Measurements from ENCODE around the gene ARIH1.

Gene ARIH1

DNA sequence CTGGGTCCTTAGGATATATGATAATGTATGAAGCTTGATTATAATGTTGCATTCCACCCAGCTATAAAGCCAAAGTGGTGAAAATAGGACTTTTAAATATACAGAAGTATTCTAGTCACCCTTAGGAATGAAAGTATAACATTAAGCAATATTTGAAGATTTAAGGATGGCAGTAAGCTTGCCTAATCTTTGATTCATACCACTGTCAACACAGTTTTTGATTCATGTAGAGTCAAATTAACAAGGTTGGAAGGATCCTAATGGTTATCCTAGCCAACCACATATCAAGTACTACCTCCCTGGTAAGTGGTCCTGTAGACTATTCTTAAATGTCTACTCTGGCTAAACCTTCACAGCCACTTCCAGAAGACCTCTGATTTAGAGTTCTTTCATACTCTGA, 18.6 kb downstream of the ARIH1 start:
- ChIA-PET POLR2A (interaction anchor here (0.6 to 0.9 kb wide), 2 partner anchors 19 to 262 kb away, joined by 3 to 4 read pairs; no protein-coding TSS in a partner anchor), CTCF (no interaction called here)
- no peak for TF ChIP-seq FOXA1 (IDR thresholded peaks at IDR 0.05)
- no peak for TF ChIP-seq PKNOX1 (IDR thresholded peaks at IDR 0.05)
- DNase-seq (ENCODE audit: extremely low spot score): no peak

GRCh38 chr15:72493220-72493619, 19.1 kb downstream of the ARIH1 start:
- DNase-seq (ENCODE audit: extremely low spot score): no peak
- TF ChIP-seq BHLHE40 (IDR thresholded peaks at IDR 0.05; ENCODE audit: borderline replicate concordance) (no peak), PKNOX1 (IDR thresholded peaks at IDR 0.05) (no peak)
- CTCF ChIA-PET: no interaction called here
- POLR2A ChIA-PET: interaction anchor here (0.6 to 0.7 kb wide), 2 partner anchors 20 to 263 kb away, joined by 3 to 4 read pairs; no protein-coding TSS in a partner anchor

GRCh38 chr15:72495007-72495406, 20.9 kb downstream of the ARIH1 start:
- CTCF ChIA-PET: no interaction called here
- POLR2A ChIA-PET: no interaction called here

GRCh38 chr15:72496783-72497182, 22.7 kb downstream of the ARIH1 start:
- no peak for DNase-seq (ENCODE audit: extremely low spot score)
- no peak for TF ChIP-seq PKNOX1 (IDR thresholded peaks at IDR 0.05)
- no peak for TF ChIP-seq LEF1 (IDR thresholded peaks at IDR 0.05; ENCODE audit: borderline replicate concordance)
- TF ChIP-seq FOXM1 (IDR thresholded peaks at IDR 0.05; ENCODE audit: borderline replicate concordance): no peak
- TF ChIP-seq ELF4 (IDR thresholded peaks at IDR 0.05): no peak
- TF ChIP-seq HDGF (IDR thresholded peaks at IDR 0.05; ENCODE audit: borderline replicate concordance): no peak
- no peak for TF ChIP-seq NFRKB (IDR thresholded peaks at IDR 0.05)
- no peak for TF ChIP-seq CTBP1 (IDR thresholded peaks at IDR 0.05; ENCODE audit: borderline replicate concordance)
- no peak for TF ChIP-seq TARDBP (IDR thresholded peaks at IDR 0.05)
- TF ChIP-seq SP1 (IDR thresholded peaks at IDR 0.05): no peak
- no peak for TF ChIP-seq ZNF384 (IDR thresholded peaks at IDR 0.05)
- no peak for TF ChIP-seq FOXA1 (IDR thresholded peaks at IDR 0.05)
- TF ChIP-seq ARNT (IDR thresholded peaks at IDR 0.05): no peak
- TF ChIP-seq BHLHE40 (IDR thresholded peaks at IDR 0.05; ENCODE audit: borderline replicate concordance): no peak
- ChIA-PET CTCF (no interaction called here), POLR2A (no interaction called here)

More at GRCh38 chr15:72495007-72495406, 20.9 kb downstream of the ARIH1 start:
- no peak for TF ChIP-seq ZNF384 (IDR thresholded peaks at IDR 0.05)
- TF ChIP-seq ELF4 (IDR thresholded peaks at IDR 0.05): no peak
- no peak for TF ChIP-seq TARDBP (IDR thresholded peaks at IDR 0.05)
- no peak for TF ChIP-seq HDGF (IDR thresholded peaks at IDR 0.05; ENCODE audit: borderline replicate concordance)
- TF ChIP-seq BHLHE40 (IDR thresholded peaks at IDR 0.05; ENCODE audit: borderline replicate concordance): no peak
- no peak for TF ChIP-seq LEF1 (IDR thresholded peaks at IDR 0.05; ENCODE audit: borderline replicate concordance)
- no peak for TF ChIP-seq CTBP1 (IDR thresholded peaks at IDR 0.05; ENCODE audit: borderline replicate concordance)
- TF ChIP-seq L3MBTL2 (conservative IDR thresholded peaks at IDR 0.05): no peak
- no peak for TF ChIP-seq ARNT (IDR thresholded peaks at IDR 0.05)
- no peak for TF ChIP-seq FOXK2 (IDR thresholded peaks at IDR 0.05)
- no peak for TF ChIP-seq FOXM1 (IDR thresholded peaks at IDR 0.05; ENCODE audit: borderline replicate concordance)
- TF ChIP-seq SUZ12 (IDR thresholded peaks at IDR 0.05): no peak
- TF ChIP-seq SP1 (IDR thresholded peaks at IDR 0.05): no peak
- no peak for TF ChIP-seq PKNOX1 (IDR thresholded peaks at IDR 0.05)
- TF ChIP-seq NFRKB (IDR thresholded peaks at IDR 0.05): no peak
- TF ChIP-seq FOXA1 (IDR thresholded peaks at IDR 0.05): no peak
- DNase-seq (ENCODE audit: extremely low spot score): no peak

DNA sequence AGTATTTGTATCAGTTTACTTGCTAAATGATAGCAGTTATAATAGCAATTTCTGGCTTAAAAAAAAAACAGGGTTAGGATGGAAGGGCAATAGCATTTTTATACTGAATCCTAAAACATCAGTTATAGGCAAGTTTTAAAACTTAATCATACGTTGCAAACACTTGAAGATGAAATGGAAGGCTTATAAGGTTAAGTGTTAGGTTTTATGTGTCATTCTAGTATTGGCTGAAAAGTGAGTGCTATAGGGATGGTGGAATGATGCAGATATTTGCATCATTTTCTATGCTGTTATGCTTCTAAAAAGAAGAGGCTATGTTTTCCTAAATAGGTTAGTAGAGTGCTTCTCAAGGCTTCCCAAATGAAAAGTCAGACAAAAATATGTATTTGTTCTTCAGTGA, 23.3 kb downstream of the ARIH1 start:
- TF ChIP-seq PKNOX1 (IDR thresholded peaks at IDR 0.05) (no peak), LEF1 (IDR thresholded peaks at IDR 0.05; ENCODE audit: borderline replicate concordance) (no peak), ELF4 (IDR thresholded peaks at IDR 0.05) (no peak), CTBP1 (IDR thresholded peaks at IDR 0.05; ENCODE audit: borderline replicate concordance) (no peak), SUZ12 (IDR thresholded peaks at IDR 0.05) (no peak), BHLHE40 (IDR thresholded peaks at IDR 0.05; ENCODE audit: borderline replicate concordance) (no peak), FOXM1 (IDR thresholded peaks at IDR 0.05; ENCODE audit: borderline replicate concordance) (no peak), FOXA1 (IDR thresholded peaks at IDR 0.05) (no peak), L3MBTL2 (conservative IDR thresholded peaks at IDR 0.05) (no peak), NFRKB (IDR thresholded peaks at IDR 0.05) (no peak), TARDBP (IDR thresholded peaks at IDR 0.05) (no peak), ARNT (IDR thresholded peaks at IDR 0.05) (no peak), FOXK2 (IDR thresholded peaks at IDR 0.05) (no peak)
- ChIA-PET CTCF (no interaction called here), POLR2A (no interaction called here)
- DNase-seq (ENCODE audit: extremely low spot score): no peak
